PC-9 (cell line): ENCODE results near the gene LRIG2. TPM values are rescaled to one million over a fixed set of nuclear protein-coding genes. Genes with fewer than 3 reads are reported as not detected.
"Not testable (repeated sequence)": the region's sequence is repeated elsewhere in the genome, so short reads cannot be mapped to it uniquely, and the experiment has no call there.

Experiments used
- BruUV-seq: library from RNA; stranded (reverse); fragments of 400-500 nt; replicated peaks from 2 replicates; lab custom pipeline; 2021; lab: Mats Ljungman, UMichigan
- CTCF ChIA-PET: fragments of 300-600 bp; sonication (Branson Sonifier 250); formaldehyde crosslinking; loops from one replicate; lab custom pipeline; 2022; ENCODE audit warnings: antibody characterized with exemption; lab: Charles Lee
- POLR2A ChIA-PET: fragments of 300-600 bp; sonication (Branson Sonifier 250); formaldehyde crosslinking; loops from one replicate; lab custom pipeline; 2022; ENCODE audit warnings: antibody characterized with exemption; ENCODE audit not compliant: unreplicated experiment; lab: Charles Lee
- DNase-seq, 2 experiments: peaks; one replicate each; pipeline versions ENCODE4 v3.0.0 to v3.0.0-alpha.2; 2015 to 2022; ENCODE audit warnings: mixed read lengths in 1 of 2
- H2AFZ ChIP-seq: fragments of 200-600 bp; sonication (generic); 2 replicates; pipeline ENCODE4 v1.8.1; 2017; ENCODE audit warnings: antibody characterized with exemption
- H3F3A ChIP-seq: fragments of 200-600 bp; sonication (generic); 2 replicates; pipeline ENCODE4 v1.8.1; 2017; ENCODE audit warnings: antibody characterized with exemption, mild to moderate bottlenecking, low read depth; ENCODE audit not compliant: insufficient read depth
- H3K27ac ChIP-seq: fragments of 200-600 bp; sonication (generic); 2 replicates; pipeline ENCODE4 v1.6.1; 2016; ENCODE audit warnings: mixed run types
- H3K27me3 ChIP-seq: fragments of 200-600 bp; sonication (generic); 2 replicates; pipeline ENCODE4 v1.6.1; 2016; ENCODE audit warnings: low read depth, mixed run types; ENCODE audit not compliant: insufficient read depth
- H3K36me3 ChIP-seq: fragments of 200-600 bp; sonication (generic); 2 replicates; pipeline ENCODE4 v1.6.1; 2016; ENCODE audit warnings: low read depth, mixed run types
- H3K4me1 ChIP-seq: fragments of 200-600 bp; sonication (generic); replicated peaks from 2 replicates; pipeline ENCODE4 v1.6.1; 2016; ENCODE audit warnings: mixed run types; ENCODE audit not compliant: insufficient read depth
- H3K4me2 ChIP-seq: fragments of 200-600 bp; sonication (generic); 2 replicates; pipeline ENCODE4 v1.6.1; 2017; ENCODE audit warnings: mixed run types
- H3K4me3 ChIP-seq: fragments of 200-600 bp; sonication (generic); 2 replicates; pipeline ENCODE4 v1.6.1; 2016; ENCODE audit warnings: mixed run types
- H3K79me2 ChIP-seq: fragments of 200-600 bp; sonication (generic); 2 replicates; pipeline ENCODE4 v1.6.1; 2017; ENCODE audit warnings: low read depth, mixed run types
- H3K9me2 ChIP-seq: fragments of 200-600 bp; sonication (generic); 2 replicates; pipeline ENCODE4 v1.8.1; 2017; ENCODE audit warnings: mild to moderate bottlenecking; ENCODE audit not compliant: insufficient read depth
- H3K9me3 ChIP-seq: fragments of 200-600 bp; sonication (generic); 2 replicates; pipeline ENCODE4 v1.8.1; 2016; ENCODE audit warnings: low read depth; ENCODE audit not compliant: insufficient read depth
- H4K20me1 ChIP-seq: fragments of 200-600 bp; sonication (generic); 2 replicates; pipeline ENCODE4 v1.8.1; 2017; ENCODE audit not compliant: insufficient read depth
- CTCF ChIP-seq: fragments of 200-600 bp; sonication (generic); conservative IDR thresholded peaks from 2 replicates; pipeline ENCODE4 v1.6.1; 2017; ENCODE audit warnings: mixed run types, antibody characterized with exemption, mild to moderate bottlenecking, moderate library complexity
- EZH2 ChIP-seq: fragments of 200-600 bp; sonication (generic); IDR thresholded peaks from 2 replicates; pipeline ENCODE4 v1.8.0; 2017; ENCODE audit warnings: antibody characterized with exemption, low read depth
- intact Hi-C: fragments of 100-400 bp; cut with micrococcal nuclease; formaldehyde crosslinking; loops from one replicate; pipeline ENCODE4 v1.10.0; 2022; ENCODE audit not compliant: unreplicated experiment
- total RNA-seq: library from RNA; stranded (reverse); gene quantifications from 2 replicates; pipeline ENCODE4 v1.2.3, GENCODE V29; 2021

LRIG2 gene
- total RNA-seq, 1 experiment from 2014 or later: 10.6 TPM

GRCh38 chr1:113042285-113043143, 30.5 kb upstream of the LRIG2 start:
- Histone ChIP-seq H3K4me2 (peak overlapping the region; percentile 32; the same call in 1 of the 2 replicates), H2AFZ (no peak overlapping the region), H3K27me3 (no peaks in the 10 kb centered on the region), H3K36me3 (no peaks in the 10 kb centered on the region), H3K9me2 (no peaks in the 10 kb centered on the region), H3K4me1 (peaks cover 18% of the 10 kb centered on the region), H3K79me2 (no peaks in the 10 kb centered on the region), H4K20me1 (no peaks in the 10 kb centered on the region), H3K27ac (no peak overlapping the region), H3F3A (peaks cover 11% of the 10 kb centered on the region), H3K4me3 (no peak overlapping the region), H3K9me3 (no peaks in the 10 kb centered on the region)
- BruUV-seq: no TSS peak
- ChIA-PET POLR2A (interaction anchor here (0.6 to 0.9 kb wide), 7 partner anchors 30 to 337 kb away, joined by 3 to 16 read pairs (median 4); no protein-coding TSS in a partner anchor), CTCF (interaction anchor here (0.5 to 1.8 kb wide), 19 partner anchors 19 to 327 kb away, joined by 3 to 18 read pairs (median 4); partner anchors contain the start of genes LRIG2 and PPM1J)
- TF ChIP-seq EZH2 (no peak), CTCF (peak; percentile 82)
- peak; percentile 71 to 74 for DNase-seq
- intact Hi-C loops: loop anchor here (1.0 to 2.0 kb wide), 5 partner anchors 30 to 326 kb away; partner anchors contain the start of genes LRIG2 and SLC16A1

GRCh38 chr1:113043144-113043488, 29.9 kb upstream of the LRIG2 start:
- ChIA-PET CTCF (interaction anchor here (0.5 to 1.8 kb wide), 9 partner anchors 30 to 327 kb away, joined by 3 to 18 read pairs (median 5); partner anchors contain the start of genes LRIG2 and PPM1J), POLR2A (interaction anchor here (0.6 kb wide), 2 partner anchors 67 to 338 kb away, joined by 3 to 4 read pairs; no protein-coding TSS in a partner anchor)
- H3K9me2 ChIP-seq, DNase-seq, H3K9me3 ChIP-seq, H3K27ac ChIP-seq, H3K36me3 ChIP-seq, H4K20me1 ChIP-seq, H3K27me3 ChIP-seq, H3K79me2 ChIP-seq, H3K4me3 ChIP-seq, BruUV-seq, H2AFZ ChIP-seq: not testable (repeated sequence)
- Histone ChIP-seq H3K4me1 (peaks cover 18% of the 10 kb centered on the region), H3F3A (peaks cover 11% of the 10 kb centered on the region), H3K4me2 (peak overlapping the region; percentile 32; the same call in 1 of the 2 replicates)
- intact Hi-C loops: loop anchor here (2.0 kb wide), 2 partner anchors 30 to 86 kb away; partner anchors contain the start of genes LRIG2 and SLC16A1

GRCh38 chr1:113046569-113046968, 26.4 kb upstream of the LRIG2 start:
- H2AFZ ChIP-seq: no peak overlapping the region
- H3K9me2 ChIP-seq: no peaks in the 10 kb centered on the region
- ChIA-PET CTCF (interaction anchor here (0.7 to 0.8 kb wide), 2 partner anchors 26 to 228 kb away, joined by 3 to 5 read pairs; partner anchors contain the start of gene LRIG2), POLR2A (interaction anchor here (0.5 kb wide), 1 partner anchor 89 kb away, joined by 4 read pairs; no protein-coding TSS in a partner anchor)
- no peaks in the 10 kb centered on the region for H3K27me3 ChIP-seq
- H3K4me2 ChIP-seq: no peak overlapping the region
- no peaks in the 10 kb centered on the region for H3K79me2 ChIP-seq
- no peak overlapping the region for H3K4me3 ChIP-seq
- intact Hi-C loops: no loop called here
- TF ChIP-seq EZH2 (no peak), CTCF (no peak)
- H3F3A ChIP-seq: peaks cover 11% of the 10 kb centered on the region
- no peak for DNase-seq
- H3K36me3 ChIP-seq: no peaks in the 10 kb centered on the region
- H4K20me1 ChIP-seq: no peaks in the 10 kb centered on the region
- BruUV-seq: no TSS peak
- no peak overlapping the region for H3K27ac ChIP-seq
- H3K9me3 ChIP-seq: no peaks in the 10 kb centered on the region
- H3K4me1 ChIP-seq: peaks cover 18% of the 10 kb centered on the region
